ENCODE measurements around the gene AKAP1. TPM values are rescaled to one million over a fixed set of nuclear protein-coding genes. Genes with fewer than 3 reads are reported as not detected.

The AKAP1 gene
- total and polyA plus RNA-seq, 2 of the 8 experiments (the other 6 are each of a cell fraction or from before 2014, with no cell fraction given) = 120 to 156 TPM

GRCh38 chr17:57105591-57105990 is 20.5 kb downstream of the AKAP1 start:
- CTCF ChIA-PET (ENCODE audit: partially characterized antibody) = interaction anchor here (0.8 to 9.6 kb wide), 19 partner anchors 7 to 696 kb away, joined by 3 to 112 read pairs (median 8); partner anchors contain the start of gene AKAP1
- no peak overlapping the region for H3K23ac ChIP-seq (ENCODE audit: insufficient read length)
- no peaks in the 10 kb centered on the region; the same call in 1 of the 2 replicates for H3K23me2 ChIP-seq (ENCODE audit: low read depth, low read length)
- H2BK20ac ChIP-seq (ENCODE audit: low read length) = no peak overlapping the region
- H3K56ac ChIP-seq (replicated peaks; ENCODE audit: insufficient read length, low read depth, low read length) = no peak overlapping the region
- H3K4me3 ChIP-seq (ENCODE audit: extremely low read depth in 1 of 4, insufficient read depth in 2 of 4, low read depth in 3 of 4, low read length in 4 of 4) = no peak overlapping the region
- FAIRE-seq = no peak
- no peak overlapping the region for H4K8ac ChIP-seq (ENCODE audit: extremely low read depth, insufficient read depth, low read length)
- H4K5ac ChIP-seq (ENCODE audit: insufficient read length, low read depth, low read length) = no peak overlapping the region
- H3K27me3 ChIP-seq (replicated peaks in 1 of 4; ENCODE audit: control insufficient read depth in 3 of 4, extremely low read depth in 1 of 4, insufficient read depth in 3 of 4, low read length in 3 of 4) = no peaks in the 10 kb centered on the region
- H3K79me1 ChIP-seq (ENCODE audit: low read depth, low read length) = peaks cover 21% of the 10 kb centered on the region
- H3K36me3 ChIP-seq (ENCODE audit: control insufficient read depth in 2 of 4, insufficient read depth in 4 of 4, low read length in 3 of 4) = peaks cover 0 to 13% (median 3%) of the 10 kb centered on the region in 4 experiments; a peak in 2 of 8 replicates
- WGBS, 2 experiments (ENCODE audit: extremely low coverage in 1 of 2, insufficient coverage in 1 of 2, insufficient read length in 1 of 2, insufficient replicate concordance in 2 of 2, low coverage in 1 of 2, low lambda C conversion rate in 2 of 2, missing lambda C conversion rate in 1 of 2) = 87% methylated on average over 8 of the region's 8 CpGs; no CpG with 5 or more reads in 1 of the 2 experiments
- no peak for DNase-seq (ENCODE audit: low read depth in 1 of 2, low spot score in 2 of 2)
- H4K91ac ChIP-seq (replicated peaks; ENCODE audit: insufficient read length, low read length) = no peak overlapping the region
- no peaks in the 10 kb centered on the region for H3K9me3 ChIP-seq (ENCODE audit: insufficient read depth in 2 of 2, low read depth in 1 of 2, low read length in 1 of 2)
- H4K20me1 ChIP-seq (replicated peaks in 1 of 2; ENCODE audit: control insufficient read depth in 1 of 2, insufficient read depth in 2 of 2, low read length in 2 of 2) = peaks cover 12 to 31% of the 10 kb centered on the region in 2 experiments
- no peak overlapping the region for H2BK12ac ChIP-seq (ENCODE audit: low read depth, low read length)
- H3K4me1 ChIP-seq (replicated peaks in 1 of 4; ENCODE audit: control insufficient read depth in 3 of 4, insufficient read depth in 4 of 4, low read length in 3 of 4) = peaks cover 4 to 35% (median 20%) of the 10 kb centered on the region in 4 experiments; a peak in 6 of 7 replicates
- H3K18ac ChIP-seq (ENCODE audit: extremely low read depth, low read length) = no peak overlapping the region
- H3K14ac ChIP-seq (ENCODE audit: insufficient read length) = no peak overlapping the region
- H3K79me2 ChIP-seq (ENCODE audit: control insufficient read depth in 1 of 2, insufficient read depth in 2 of 2, low read length in 2 of 2) = peaks cover 1 to 92% of the 10 kb centered on the region in 2 experiments; a peak in 2 of 4 replicates
- no peak overlapping the region for H3K27ac ChIP-seq (ENCODE audit: low read depth, low read length)
- H2AK5ac ChIP-seq (ENCODE audit: low read depth, low read length) = no peak overlapping the region
- no peak overlapping the region for H2BK120ac ChIP-seq (replicated peaks; ENCODE audit: low read depth, low read length)
- H3K9ac ChIP-seq (replicated peaks in 1 of 4; ENCODE audit: extremely low read depth in 1 of 4, low read depth in 3 of 4, low read length in 3 of 4) = no peak overlapping the region
- POLR2A ChIA-PET (ENCODE audit: partially characterized antibody) = no interaction called here
- H2BK5ac ChIP-seq (ENCODE audit: low read depth, low read length) = peak overlapping the region; percentile 4; the same call in 1 of the 2 replicates
- H3K4me2 ChIP-seq (ENCODE audit: insufficient read depth in 1 of 2, low read depth in 2 of 2, low read length in 2 of 2) = no peak overlapping the region
- H2AFZ ChIP-seq (ENCODE audit: low read length) = no peak overlapping the region
- H3K4ac ChIP-seq (replicated peaks; ENCODE audit: insufficient read length, low read depth, low read length) = no peak overlapping the region
- H2BK15ac ChIP-seq (ENCODE audit: low read length) = no peak overlapping the region
- TF ChIP-seq CEBPB (IDR thresholded peaks at IDR 0.05; ENCODE audit: low read depth, low read length) (no peak), CHD2 (IDR thresholded peaks at IDR 0.05; ENCODE audit: low read length) (no peak), CTBP2 (IDR thresholded peaks at IDR 0.05; ENCODE audit: borderline replicate concordance, insufficient read depth, insufficient read length, low read length) (no peak), KDM1A (IDR thresholded peaks at IDR 0.05; ENCODE audit: borderline replicate concordance, low read length) (no peak), GABPA (IDR thresholded peaks at IDR 0.05; ENCODE audit: borderline replicate concordance, insufficient read depth, low read length) (no peak), NRF1 (IDR thresholded peaks at IDR 0.05; ENCODE audit: low read depth, low read length) (no peak)

Measured in H1 (cell line).